ENCODE data around the gene CUL9.

The CUL9 gene

DNA sequence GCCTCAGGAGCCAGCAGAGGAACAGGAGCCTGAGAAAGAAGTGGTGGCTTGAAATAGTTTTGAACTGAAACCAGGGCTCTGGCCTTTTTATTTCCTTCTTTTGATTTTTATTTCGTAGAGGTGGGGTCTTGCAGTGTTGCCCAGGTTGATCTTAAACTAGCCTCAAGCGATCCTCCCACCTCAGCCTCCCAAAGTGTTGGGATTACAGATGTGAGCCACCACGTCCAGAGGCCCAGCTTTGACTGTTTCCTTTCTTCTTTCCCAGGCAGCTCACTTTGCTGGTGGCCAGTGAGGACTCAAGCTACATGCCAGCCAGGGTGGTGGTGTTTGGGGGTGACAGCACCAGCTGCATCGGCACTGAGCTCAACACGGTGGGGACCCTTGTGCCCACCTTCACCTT is 20.5 kb downstream of the CUL9 start:
- DNase-seq = no peak

GRCh38 chr6:43203029-43203717 is 21.2 kb downstream of the CUL9 start:
- DNase-seq = no peak

DNA sequence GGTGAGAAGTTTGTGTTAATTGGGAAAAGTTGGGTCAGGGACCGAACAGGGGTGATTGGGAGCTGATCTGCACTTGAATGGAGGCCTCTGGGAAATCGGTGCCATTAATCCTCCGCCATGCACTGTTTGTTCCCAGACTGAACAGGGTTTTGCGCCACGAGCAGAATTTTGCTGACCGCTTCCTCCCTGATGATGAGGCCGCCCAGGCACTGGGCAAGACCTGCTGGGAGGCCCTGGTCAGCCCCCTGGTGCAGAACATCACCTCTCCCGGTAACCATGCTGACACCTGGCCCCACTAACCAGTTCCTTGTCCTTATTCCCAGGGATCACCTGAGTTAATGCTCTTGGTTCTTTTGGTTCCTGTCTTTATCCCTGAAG is 21.7 kb downstream of the CUL9 start:
- no peak for DNase-seq

DNA sequence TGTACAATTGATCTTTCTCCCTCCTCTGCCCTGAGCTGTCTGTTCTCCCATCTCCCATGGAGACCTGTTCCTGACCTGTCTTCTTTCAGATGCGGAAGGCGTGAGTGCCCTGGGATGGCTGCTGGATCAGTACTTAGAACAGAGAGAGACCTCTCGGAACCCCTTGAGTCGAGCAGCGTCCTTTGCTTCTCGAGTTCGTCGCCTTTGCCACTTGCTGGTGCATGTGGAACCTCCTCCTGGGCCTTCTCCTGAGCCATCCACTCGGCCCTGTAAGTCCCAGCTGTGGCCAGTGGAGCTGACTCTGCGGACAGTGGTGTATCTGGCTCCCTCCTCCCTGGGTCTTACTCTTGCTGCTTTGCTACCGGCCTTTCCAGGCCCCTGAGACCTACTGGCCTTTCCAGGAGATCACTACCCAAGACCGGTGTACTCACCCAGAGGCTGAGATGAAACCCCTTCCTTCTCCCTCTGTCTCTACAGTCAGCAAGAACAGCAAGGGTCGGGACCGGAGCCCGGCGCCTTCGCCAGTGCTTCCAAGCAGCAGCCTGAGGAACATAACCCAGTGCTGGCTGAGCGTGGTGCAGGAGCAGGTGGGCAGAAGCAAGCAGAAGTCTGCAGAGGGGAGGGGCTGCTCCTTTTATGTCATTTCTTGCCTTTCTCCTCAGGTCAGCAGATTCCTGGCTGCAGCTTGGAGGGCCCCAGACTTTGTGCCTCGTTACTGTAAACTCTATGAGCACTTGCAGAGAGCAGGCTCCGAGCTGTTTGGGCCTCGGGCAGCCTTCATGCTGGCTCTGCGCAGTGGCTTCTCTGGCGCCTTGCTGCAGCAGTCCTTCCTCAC is 22.5 kb downstream of the CUL9 start:
- DNase-seq = no peak

- DNase-seq = no peak
These were observed 23.9 kb downstream of the CUL9 start for GRCh38 chr6:43205849-43206248.

DNA sequence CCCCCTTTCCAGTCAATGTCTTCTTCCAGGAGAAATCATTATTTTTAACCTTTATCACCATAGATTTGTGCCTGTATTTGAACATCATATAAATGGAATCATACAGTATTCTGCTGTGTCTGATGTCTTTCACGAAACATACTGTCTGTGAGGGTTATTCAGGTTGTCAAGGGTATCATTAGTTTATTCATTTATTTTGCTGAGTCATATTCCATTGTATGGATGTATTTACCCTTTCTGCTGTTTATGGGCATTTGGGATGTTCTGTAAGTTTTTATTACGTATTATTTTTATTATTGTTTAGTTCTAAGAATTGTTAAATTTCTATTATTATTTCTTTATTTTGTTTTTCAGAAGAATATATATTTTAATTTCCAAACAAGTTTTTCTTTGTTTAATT is 25.3 kb downstream of the CUL9 start:
- DNase-seq = no peak

DNA sequence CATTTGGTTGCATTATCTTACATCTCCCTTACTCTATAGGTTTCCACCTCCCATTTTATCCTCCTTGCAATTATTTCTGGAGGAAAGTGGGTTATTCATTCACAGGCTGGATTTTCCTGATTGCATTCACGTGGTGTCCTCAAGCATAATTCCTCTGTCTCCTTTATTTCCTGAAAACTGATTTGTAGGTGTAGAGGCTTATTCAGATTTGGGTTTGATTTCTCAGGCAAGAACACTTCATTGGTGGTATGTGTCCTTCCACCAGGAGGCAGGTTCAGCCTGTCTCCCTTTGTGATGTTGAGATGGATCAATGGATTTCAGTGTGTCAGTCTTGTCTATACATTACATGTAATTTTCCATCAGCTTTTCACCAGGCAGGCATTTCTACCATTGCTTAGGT is 30.0 kb downstream of the CUL9 start:
- DNase-seq = no peak

- no peak for DNase-seq
These were observed 31.4 kb downstream of the CUL9 start for GRCh38 chr6:43213431-43213830.

DNA sequence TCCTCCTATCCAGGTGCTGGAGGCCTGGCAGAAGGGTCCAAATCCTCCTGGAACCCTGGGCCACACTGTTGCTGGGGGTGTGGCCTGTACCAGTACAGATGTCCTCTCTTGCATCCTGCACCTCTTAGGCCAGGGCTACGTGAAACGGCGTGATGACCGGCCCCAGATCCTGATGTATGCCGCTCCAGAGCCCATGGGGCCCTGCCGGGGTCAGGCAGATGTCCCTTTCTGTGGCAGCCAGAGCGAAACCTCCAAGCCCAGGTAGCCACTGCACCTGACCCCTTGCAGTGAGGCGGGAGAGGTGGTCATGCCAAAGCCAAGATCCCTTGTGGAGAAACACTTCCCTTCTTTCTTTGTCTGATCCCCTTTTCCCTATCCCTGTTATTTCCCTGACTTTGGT is 33.1 kb downstream of the CUL9 start:
- no peak for DNase-seq

- DNase-seq = no peak
These were observed 34.2 kb downstream of the CUL9 start for GRCh38 chr6:43216200-43216599.

DNA sequence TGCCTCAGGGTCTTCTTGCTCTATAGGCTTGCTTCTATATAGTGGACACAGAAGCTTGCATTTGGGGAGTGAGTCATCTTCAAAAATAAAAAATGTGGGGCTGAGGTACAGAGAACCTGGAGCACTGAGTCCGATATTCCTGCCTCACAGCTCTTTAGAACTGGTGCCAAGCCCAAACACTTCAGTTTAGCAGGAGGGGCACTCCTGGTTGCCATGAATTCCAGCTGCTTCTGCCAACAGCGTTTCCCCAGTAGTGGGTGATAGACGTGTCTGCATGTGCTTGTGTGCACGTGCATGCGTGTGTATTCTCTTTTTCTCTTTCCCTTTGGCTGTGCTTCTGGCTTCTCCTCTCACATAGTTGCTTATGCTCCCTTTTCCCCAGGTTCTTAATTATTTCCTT is 35.4 kb downstream of the CUL9 start:
- no peak for DNase-seq

DNA sequence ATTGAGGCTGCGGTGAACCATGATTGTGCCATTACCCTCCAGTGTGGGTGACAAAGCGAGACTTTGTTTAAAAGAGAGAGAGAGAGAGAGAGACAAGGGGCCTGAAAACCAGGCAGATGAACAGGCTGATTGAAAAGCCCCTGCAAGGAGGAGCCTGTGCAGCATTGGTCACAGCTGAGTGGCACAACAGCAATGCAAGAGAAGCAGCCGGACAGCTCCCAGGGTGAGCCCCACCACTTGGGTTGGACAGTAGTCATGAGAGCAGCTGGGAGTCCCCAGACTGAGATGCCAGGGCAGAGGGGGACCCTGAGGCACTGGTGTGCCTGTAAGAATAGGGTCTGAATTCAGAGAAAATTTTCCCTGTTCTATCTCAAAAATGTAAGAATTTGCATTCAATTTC is 37.1 kb downstream of the CUL9 start:
- no peak for DNase-seq

GRCh38 chr6:43219814-43220213 is 37.8 kb downstream of the CUL9 start:
- DNase-seq = no peak

GRCh38 chr6:43220439-43220951 is 38.5 kb downstream of the CUL9 start:
- no peak for DNase-seq

GRCh38 chr6:43221046-43221972 is 39.3 kb downstream of the CUL9 start:
- DNase-seq = no peak

DNA sequence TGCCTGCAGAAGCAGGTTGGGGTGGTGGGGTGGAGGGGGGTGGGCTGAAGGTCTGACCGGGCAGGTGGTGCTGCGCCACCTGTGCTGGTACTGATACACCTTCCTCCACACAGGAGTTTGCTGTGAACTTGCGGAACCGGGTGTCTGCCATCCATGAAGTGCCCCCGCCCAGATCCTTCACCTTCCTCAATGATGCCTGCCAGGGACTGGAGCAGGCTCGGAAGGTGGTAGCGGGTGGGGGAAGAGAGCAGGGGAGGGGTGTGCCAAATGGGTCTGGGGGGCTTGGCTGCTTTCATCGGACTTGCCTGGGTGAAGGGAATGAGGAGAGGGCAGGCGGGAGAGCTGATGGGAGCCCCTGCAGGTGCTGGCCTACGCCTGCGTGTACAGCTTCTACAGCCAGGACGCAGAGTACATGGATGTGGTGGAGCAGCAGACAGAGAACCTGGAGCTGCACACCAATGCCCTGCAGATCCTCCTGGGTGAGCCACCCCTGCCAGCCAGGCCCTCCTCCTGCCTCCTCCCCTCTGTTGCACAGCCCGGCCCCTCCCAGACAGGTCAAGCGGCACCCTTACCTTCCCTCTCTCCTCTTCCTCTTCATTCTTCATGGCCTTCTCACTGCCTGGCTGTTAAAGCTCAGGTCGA is 40.5 kb downstream of the CUL9 start:
- no peak for DNase-seq

DNA sequence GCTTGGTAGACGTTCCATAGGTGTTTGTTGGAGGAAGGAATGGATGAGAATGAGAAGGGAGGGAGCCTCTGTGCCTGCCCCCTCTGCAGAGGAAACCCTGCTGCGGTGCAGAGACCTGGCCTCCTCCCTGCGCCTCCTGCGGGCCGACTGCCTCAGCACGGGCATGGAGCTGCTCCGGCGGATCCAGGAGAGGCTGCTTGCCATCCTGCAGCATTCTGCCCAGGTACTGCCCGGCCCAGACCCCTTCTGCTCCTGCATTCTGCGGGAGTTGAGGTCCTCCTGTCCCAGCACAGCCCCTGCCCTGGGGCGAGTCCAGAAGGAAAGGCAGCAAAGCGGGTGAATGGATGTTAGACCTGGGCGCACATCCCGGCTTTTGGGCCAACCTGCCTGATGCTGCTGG is 41.2 kb downstream of the CUL9 start:
- DNase-seq = no peak

GRCh38 chr6:43226192-43226851 is 44.3 kb downstream of the CUL9 start:
- no peak for DNase-seq

DNA sequence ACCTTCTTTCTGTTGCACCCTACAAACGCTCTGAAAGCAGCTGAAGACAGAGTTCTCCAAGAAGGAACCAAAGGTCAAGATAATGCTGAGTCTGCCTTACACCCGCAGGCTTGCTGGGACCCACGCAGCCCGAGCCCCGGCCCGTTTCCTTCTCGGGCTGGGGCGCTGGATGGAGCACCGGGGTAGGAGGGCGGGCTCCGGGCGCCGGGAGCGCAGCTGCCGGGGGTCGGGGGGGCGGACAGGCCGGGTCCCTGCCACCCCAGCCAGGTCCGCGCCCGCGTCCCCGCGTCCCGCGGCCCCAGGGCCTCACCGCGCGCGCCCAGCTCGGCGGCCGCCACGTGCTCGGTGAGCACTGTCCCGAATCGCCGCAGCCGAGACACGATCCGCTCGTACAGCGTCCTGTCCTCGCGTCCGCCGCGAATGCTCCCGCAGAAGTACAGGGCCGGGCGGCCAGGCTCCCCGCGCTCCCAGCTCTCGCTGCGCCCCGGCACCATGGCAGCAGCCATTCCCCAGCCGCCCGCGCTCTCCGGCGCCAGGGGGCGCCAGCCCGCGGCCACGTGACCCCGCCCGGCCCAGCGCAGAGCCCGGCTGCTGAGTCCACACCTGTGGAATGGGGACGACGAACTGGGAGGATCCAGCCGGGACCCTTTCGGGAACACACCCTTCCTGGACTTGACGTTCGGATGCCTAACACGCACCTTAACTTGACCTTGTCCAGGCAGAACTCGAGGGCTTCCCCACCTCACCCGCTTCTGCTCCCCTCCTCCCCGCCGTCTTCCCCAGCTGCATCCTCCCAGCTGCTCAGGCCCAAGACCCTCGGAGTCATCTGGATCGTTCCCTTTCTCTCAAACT is 47.2 kb downstream of the CUL9 start, which contains the start of gene DNPH1:
Gene DNPH1 (minus strand): TSS at position 531 of the 852 bp plus-strand sequence. CDS start 25 bp downstream, at position 506.
- peak; percentile 9 for DNase-seq

DNA sequence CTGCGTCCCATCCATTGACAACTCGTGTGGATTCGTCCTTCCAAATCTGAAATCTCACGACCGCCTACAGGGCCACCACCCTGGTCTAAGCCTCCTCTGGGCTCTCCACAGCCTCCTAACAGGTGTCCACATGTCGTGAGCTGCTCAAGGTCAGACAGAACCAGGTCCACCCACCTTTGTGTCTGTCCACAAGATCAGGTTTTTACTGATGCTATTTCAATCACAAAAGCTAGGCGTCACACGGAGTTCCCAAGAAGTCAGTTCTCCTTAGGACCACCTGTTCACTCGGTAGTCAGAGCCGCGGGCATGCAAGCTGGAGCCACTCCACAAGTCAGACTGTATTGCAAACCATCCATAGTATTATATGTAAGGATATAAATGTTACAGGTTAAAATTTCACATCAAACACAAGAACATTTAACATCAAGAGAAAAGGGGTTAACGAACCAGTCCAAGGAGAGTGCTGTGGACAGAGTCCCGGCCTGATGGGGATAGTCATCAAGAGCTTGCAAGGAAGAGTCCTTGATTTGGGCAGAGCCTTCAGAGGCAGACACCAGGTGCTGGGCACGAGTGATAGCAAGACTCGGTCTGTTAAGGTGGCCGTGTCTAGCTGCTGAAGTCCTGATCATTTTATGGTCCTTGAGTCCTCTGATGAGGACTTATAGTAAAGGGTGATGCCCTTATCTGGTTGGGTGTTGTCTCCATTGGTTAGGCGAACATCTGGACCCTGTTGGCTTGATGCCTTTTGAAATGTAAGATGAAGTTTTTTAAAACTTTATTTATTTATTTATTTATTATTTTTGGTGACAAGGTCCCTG is 48.0 kb downstream of the CUL9 start:
- DNase-seq = no peak
